HG03060 (cell line): ENCODE results near the gene ACAD10.
"Not testable (repeated sequence)": the region's sequence is repeated elsewhere in the genome, so short reads cannot be mapped to it uniquely, and the experiment has no call there.

Source experiments
- ATAC-seq: cut with Tn5 transposase; IDR thresholded peaks from one replicate; pipeline ENCODE4 v1.9.1; 2021; ENCODE audit warnings: low read depth, moderate number of reproducible peaks; ENCODE audit not compliant: unreplicated experiment

The ACAD10 gene

GRCh38 chr12:111685811-111686573 lies at the start of gene ACAD10, which contains the start of gene BRAP:
Gene ACAD10, plus strand, starts transcription at chr12:111686053. Its CDS starts 6,657 bp downstream, at chr12:111692710.
Gene BRAP, minus strand, starts transcription at chr12:111685956. Its CDS starts 164 bp downstream, at chr12:111685792.
- peak; percentile 77 for ATAC-seq

- ATAC-seq, result no peak
These were observed 49.5 kb upstream of the ACAD10 start for GRCh38 chr12:111636209-111636945.

DNA sequence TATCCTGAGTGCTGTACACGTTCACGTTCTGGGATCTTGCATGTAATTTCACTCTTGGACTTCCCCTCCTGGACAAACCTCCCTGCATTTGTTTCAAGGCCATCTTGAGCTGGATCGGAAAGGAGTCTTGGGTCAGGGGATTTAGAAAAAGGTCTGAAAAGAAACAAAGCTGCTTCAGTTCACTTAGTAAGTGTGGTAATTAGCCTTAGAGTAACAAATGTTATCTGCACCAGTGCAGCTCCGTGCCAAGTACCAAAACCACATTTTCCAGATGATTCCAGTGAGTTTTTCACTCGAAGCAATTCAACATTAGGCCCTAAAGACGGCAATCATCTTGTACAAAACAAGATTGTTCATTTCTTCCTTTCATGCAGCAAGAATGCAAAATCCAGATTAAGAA lies 47.3 kb upstream of the ACAD10 start:
- ATAC-seq, result no peak

- no peak for ATAC-seq
These were observed 45.3 kb upstream of the ACAD10 start for GRCh38 chr12:111640506-111640905.

DNA sequence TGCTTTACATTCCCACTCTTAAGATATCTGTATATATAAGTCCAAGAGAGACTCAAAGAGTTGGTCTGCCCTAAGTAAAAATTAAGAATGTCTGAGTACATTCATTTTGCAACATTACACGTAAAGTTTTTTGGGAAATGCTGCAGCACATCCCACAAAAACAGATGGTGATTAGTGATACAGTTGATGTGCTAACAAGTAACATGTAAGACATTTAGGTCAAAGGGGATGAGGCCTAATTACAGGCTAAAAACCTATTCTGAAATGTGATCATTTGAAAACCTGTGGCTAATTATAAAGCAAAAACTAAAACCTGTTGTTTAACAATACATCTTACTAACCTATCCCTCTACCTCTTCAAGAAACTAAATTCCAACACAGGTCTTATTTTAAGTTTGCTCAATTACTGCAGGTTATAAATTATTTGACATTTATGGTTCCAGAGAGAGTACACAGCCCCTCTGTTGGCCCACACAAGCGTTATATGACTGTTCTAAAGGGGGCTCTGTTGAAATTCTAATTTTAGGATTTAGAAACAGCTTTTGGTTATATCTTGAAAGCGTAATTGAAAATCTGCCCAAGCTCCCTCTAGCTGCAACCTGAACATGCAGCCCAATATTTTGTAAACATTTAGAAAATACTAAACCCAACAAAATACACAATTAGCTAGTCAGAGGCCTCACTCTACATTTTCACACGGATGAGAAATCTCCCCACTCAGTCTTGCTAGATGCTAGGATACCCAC lies 43.0 kb upstream of the ACAD10 start:
- ATAC-seq, result no peak

DNA sequence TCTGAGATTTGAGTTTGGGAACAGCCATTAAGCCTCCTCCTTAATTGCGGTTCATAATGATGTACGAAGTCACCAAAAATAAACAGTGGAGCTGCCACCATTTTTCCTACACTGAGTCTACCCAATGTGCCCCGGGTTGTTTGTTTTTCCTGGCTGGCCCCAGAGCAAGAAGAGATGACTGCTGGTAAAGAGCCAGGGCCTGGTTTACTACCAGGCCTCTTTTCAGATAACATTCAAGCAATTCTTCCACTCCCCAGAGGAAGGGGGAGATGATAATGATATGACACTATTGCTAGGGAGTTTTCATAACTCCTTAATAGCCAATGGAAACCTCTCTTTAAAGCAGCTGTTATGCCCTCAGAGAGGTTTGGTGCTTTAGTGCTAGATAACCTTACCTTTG lies 42.4 kb upstream of the ACAD10 start:
- ATAC-seq, result no peak

- ATAC-seq, result no peak
These were observed 40.4 kb upstream of the ACAD10 start for GRCh38 chr12:111645433-111645832.

GRCh38 chr12:111650912-111651311 lies 34.9 kb upstream of the ACAD10 start:
- ATAC-seq, result no peak

- not testable (repeated sequence) for ATAC-seq
These were observed 33.3 kb upstream of the ACAD10 start for GRCh38 chr12:111652530-111652929.

DNA sequence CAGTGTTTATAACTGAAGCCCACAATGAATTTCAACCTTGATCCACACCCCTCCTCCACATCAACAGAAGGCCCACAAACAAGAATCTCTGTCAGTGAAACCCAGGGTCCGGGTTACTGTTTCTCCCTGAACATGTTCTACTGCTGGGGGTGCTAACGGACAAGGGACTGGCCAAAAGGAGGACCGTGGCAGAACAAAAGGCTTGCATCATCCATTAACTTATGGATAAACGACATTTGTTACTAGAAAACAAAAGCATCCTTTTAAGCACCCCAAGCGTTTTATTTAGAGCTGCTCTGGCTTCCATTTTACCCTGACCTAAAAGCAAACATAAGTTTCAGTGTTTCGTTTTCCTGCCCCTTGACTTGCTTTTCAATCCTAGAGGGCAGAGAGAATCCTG lies 32.3 kb upstream of the ACAD10 start:
- no peak for ATAC-seq

- no peak for ATAC-seq
These were observed 30.5 kb upstream of the ACAD10 start for GRCh38 chr12:111655356-111655755.

- ATAC-seq, result no peak
These were observed 29.8 kb upstream of the ACAD10 start for GRCh38 chr12:111656016-111656415.

GRCh38 chr12:111664499-111664898 lies 21.4 kb upstream of the ACAD10 start:
- no peak for ATAC-seq

GRCh38 chr12:111664961-111665865 lies 20.6 kb upstream of the ACAD10 start:
- no peak for ATAC-seq

DNA sequence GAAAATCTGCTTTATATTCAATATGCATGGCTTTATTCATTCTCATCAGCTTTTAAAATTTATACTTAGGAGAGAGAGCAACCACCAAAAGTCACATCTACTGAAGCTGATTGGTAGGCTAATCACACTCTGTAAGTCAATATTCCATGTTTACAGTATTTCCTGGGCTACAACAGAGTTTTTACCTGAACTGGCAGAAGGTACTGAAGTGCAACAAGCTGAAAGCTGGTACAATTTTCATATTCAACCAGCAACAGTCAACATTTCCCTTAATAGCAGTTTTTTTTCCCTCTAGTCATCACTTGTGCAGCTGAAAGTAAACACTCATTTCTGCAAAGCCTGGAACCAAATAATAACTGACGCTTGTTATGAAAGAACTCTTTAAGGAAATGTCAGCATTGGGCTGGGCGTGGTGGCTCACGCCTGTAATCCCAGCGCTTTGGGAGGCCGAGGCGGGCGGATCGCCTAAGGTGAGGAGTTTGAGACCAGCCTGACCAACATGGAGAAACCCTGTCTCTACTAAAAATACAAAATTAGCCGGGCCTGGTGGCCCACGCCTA lies 13.0 kb upstream of the ACAD10 start:
- ATAC-seq, result no peak

GRCh38 chr12:111673503-111673902 lies 12.3 kb upstream of the ACAD10 start:
- no peak for ATAC-seq

DNA sequence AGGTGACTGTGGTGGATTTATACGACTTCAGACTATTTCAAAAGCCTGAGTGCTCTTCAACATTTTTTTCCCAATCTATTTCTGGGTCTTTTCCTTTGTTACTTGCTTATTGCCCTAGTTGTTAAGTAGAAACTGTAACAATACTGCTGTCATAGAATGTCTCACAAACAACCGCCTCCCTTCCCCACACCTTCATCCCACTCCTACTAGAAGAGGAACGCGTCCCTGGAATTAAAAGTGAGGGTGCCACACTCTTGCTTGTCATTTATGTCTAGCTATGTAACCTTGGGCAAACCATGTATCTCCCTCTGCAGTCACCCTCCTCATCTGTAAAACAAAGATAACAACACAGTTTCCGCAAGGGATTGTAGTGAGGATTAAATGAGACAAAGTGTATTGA lies 8.7 kb upstream of the ACAD10 start:
- no peak for ATAC-seq

DNA sequence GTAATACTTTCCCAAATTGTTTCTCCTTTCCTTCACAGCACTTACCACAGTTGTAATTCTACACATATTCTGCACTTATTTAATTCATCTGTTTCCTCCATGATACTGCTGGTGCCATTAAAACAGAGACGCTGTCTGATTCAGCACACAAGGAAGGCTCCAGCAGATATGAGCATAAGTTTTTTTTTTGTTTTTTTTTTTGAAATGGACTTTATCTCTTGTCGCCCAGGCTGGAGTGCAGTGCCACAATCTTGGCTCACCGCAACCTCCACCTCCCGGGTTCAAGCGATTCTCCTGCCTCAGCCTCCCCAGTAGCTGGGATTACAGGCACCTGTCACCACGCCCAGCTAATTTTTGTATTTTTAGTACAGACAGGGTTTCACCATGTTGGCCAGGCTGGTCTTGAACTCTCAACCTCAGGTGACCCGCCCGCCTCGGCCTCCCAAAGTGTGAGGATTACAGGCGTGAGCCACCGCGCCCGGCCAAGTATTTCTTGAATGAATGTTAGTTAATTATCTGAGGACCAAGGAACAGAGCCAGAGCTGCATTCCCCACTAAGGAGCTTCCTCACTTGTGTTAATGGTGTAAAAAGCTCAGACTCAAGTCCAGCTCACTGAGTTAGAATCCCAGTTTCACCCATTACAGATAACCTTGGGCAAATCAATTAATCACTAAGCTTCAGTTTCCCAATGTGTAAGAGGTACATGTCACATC lies 1.2 kb upstream of the ACAD10 start:
- ATAC-seq, result not testable (repeated sequence)

GRCh38 chr12:111685322-111685810 lies 487 bp upstream of the ACAD10 start:
- ATAC-seq, result no peak
